ENCODE results near the gene CSF1R.
"Not testable (repeated sequence)": the region's sequence is repeated elsewhere in the genome, so short reads cannot be mapped to it uniquely, and the experiment has no call there.

CSF1R gene

DNA sequence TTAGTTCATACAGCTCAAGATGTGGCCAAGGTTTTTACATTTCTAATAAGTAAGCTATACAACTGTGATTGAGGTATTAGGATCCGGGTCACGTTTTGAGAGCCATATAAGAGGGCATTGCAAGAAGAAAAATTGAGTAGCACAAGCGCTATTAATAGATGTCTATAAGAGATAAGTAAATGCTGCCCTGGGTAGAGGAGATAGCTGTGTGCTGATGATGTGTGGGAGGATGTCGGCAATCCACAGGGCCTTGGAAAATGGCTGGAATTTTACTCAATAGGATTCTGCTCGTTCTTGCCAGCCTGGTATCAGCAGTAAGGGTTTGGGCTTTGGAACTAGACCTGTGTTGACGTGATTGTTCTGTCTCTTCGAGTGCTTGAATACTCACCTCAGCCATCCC, 41.6 kb downstream of the CSF1R start:
- H3K36me3 ChIP-seq (ENCODE audit: insufficient read depth, low read length) = peaks cover 89% of the 10 kb centered on the region

GRCh38 chr5:150044329-150044681, 42.0 kb downstream of the CSF1R start:
- H3K27me3 ChIP-seq (ENCODE audit: insufficient read depth, low read length) = no peaks in the 10 kb centered on the region
- H3K4me3 ChIP-seq (ENCODE audit: low read length) = no peak overlapping the region
- H3K36me3 ChIP-seq (ENCODE audit: insufficient read depth, low read length) = peaks cover 88% of the 10 kb centered on the region
- H3K4me1 ChIP-seq (ENCODE audit: insufficient read depth, low read length) = no peaks in the 10 kb centered on the region
- no peak overlapping the region for H2AFZ ChIP-seq (ENCODE audit: low read depth, low read length)
- no peaks in the 10 kb centered on the region for H3K9me3 ChIP-seq (ENCODE audit: low read length)

More for the DNA sequence above, 41.6 kb downstream of the CSF1R start:
- no peak overlapping the region for H2AFZ ChIP-seq (ENCODE audit: low read depth, low read length)
- no peaks in the 10 kb centered on the region for H3K4me1 ChIP-seq (ENCODE audit: insufficient read depth, low read length)
- H3K9me3 ChIP-seq (ENCODE audit: low read length) = no peaks in the 10 kb centered on the region
- H3K4me3 ChIP-seq (ENCODE audit: low read length) = no peak overlapping the region
- no peaks in the 10 kb centered on the region for H3K27me3 ChIP-seq (ENCODE audit: insufficient read depth, low read length)

- H3K9me3 ChIP-seq (ENCODE audit: low read length) = no peaks in the 10 kb centered on the region
- no peak overlapping the region for H2AFZ ChIP-seq (ENCODE audit: low read depth, low read length)
- no peaks in the 10 kb centered on the region for H3K4me1 ChIP-seq (ENCODE audit: insufficient read depth, low read length)
- H3K36me3 ChIP-seq (ENCODE audit: insufficient read depth, low read length) = peaks cover 87% of the 10 kb centered on the region
- no peak overlapping the region for H3K4me3 ChIP-seq (ENCODE audit: low read length)
- H3K27me3 ChIP-seq (ENCODE audit: insufficient read depth, low read length) = no peaks in the 10 kb centered on the region
Measured at GRCh38 chr5:150043657-150044328, 42.6 kb downstream of the CSF1R start.

DNA sequence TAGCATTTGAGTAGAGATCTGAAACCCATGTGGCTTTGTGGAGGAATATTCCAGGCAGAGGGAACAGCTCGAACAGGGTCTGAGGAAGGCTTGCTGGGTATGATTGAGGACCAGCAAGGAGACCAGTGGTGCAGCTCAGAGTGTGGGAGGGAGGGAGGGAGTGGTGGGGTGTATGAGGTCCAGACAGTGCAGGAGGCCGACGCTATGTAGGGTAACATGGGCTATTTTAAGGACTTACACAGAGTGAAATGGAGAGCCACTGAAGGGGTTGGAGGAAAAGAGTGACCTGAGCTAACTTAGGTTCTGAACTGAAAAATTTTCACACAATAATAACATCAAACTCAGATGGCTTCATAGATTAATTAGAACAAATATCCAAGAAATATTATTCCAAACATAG, 43.9 kb downstream of the CSF1R start:
- peaks cover 87% of the 10 kb centered on the region for H3K36me3 ChIP-seq (ENCODE audit: insufficient read depth, low read length)

DNA sequence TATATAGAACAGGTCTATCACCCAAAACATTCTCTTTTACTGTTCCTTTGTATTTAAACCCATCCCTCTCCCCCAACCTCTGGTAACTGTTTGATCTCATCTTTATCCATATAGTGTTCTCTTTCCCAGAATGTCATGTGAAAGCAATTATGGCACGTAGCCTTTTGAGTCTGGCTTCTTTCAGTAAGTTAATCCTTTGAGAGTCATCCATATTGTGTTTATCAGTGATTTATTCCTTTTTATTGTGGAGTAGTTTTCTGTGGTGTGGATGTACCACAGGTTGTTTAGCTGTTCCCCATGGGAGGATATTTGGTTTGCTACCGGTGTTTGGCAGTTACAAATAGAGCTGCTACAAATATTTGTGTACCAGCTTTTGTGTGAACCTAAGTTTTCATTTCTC, 47.8 kb downstream of the CSF1R start:
- Histone ChIP-seq H3K4me1 (ENCODE audit: insufficient read depth, low read length) (no peaks in the 10 kb centered on the region), H3K4me3 (ENCODE audit: low read length) (no peak overlapping the region), H3K9me3 (ENCODE audit: low read length) (no peaks in the 10 kb centered on the region), H3K27me3 (ENCODE audit: insufficient read depth, low read length) (no peaks in the 10 kb centered on the region), H3K36me3 (ENCODE audit: insufficient read depth, low read length) (peaks cover 95% of the 10 kb centered on the region), H2AFZ (ENCODE audit: low read depth, low read length) (no peak overlapping the region)

More for the DNA sequence above, 43.9 kb downstream of the CSF1R start:
- Histone ChIP-seq H3K27me3 (ENCODE audit: insufficient read depth, low read length) (no peaks in the 10 kb centered on the region), H3K9me3 (ENCODE audit: low read length) (no peaks in the 10 kb centered on the region), H3K4me1 (ENCODE audit: insufficient read depth, low read length) (no peaks in the 10 kb centered on the region), H2AFZ (ENCODE audit: low read depth, low read length) (no peak overlapping the region), H3K4me3 (ENCODE audit: low read length) (no peak overlapping the region)

DNA sequence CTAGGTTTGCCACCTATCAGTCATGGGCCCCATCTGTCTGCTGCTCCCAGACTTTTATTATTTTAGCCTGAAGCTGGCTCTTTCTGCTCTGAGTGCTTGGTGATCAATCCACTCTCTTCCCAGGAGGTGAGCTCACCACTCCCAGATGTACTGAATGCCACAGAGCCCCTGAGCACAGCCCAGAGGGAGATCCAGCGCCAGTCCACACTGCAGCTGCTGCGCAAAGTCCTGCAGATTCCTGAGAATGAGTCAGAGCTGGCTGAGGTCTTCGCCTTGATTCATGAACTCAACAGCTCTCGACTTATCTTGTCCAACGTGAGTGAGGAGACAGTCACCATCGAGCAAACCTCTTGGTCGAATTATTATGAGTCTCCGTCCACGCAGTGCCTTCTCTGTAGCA, 49.8 kb downstream of the CSF1R start:
- Histone ChIP-seq H3K4me3 (ENCODE audit: low read length) (no peak overlapping the region), H3K27me3 (ENCODE audit: insufficient read depth, low read length) (no peaks in the 10 kb centered on the region), H3K36me3 (ENCODE audit: insufficient read depth, low read length) (peaks cover 94% of the 10 kb centered on the region), H2AFZ (ENCODE audit: low read depth, low read length) (no peak overlapping the region), H3K9me3 (ENCODE audit: low read length) (no peaks in the 10 kb centered on the region), H3K4me1 (ENCODE audit: insufficient read depth, low read length) (no peaks in the 10 kb centered on the region)

DNA sequence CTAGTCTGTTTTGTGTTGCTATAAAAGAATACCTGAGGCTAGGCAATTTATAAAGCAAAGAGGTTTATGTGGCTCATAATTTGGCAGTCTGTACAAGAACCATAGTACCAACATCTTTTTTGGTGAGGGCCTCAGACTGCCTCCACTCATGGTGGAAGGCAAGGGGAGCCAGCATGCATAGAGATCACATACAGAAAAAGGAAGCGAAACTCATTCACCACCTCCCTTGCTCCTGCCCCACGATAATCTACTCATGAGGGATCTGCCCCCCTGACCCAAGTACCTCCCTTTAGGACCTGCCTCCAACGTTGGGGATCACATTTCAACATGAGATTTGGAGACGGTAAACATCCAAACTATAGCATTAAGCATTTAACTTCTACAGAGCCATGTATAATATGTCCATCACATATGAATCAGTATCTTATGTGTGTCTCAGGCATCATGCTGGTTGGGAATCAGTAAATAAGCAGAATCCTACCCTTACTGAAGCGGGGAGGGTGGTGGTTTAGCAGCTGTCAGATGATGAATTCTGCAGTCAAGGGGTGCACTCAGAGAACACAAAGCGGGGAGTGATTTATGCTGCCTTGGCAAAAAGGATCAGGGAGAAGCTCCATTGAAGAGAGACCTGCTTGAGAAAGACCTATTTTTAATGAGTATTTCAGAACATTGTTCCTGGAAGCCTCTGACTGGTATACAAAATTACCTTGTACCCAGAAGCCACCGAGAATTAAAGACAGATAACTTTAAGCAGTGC, 51.0 kb downstream of the CSF1R start:
- H2AFZ ChIP-seq (ENCODE audit: low read depth, low read length) = no peak overlapping the region
- H3K9me3 ChIP-seq (ENCODE audit: low read length) = no peaks in the 10 kb centered on the region
- H3K4me1 ChIP-seq (ENCODE audit: insufficient read depth, low read length) = no peaks in the 10 kb centered on the region
- H3K27me3 ChIP-seq (ENCODE audit: insufficient read depth, low read length) = no peaks in the 10 kb centered on the region
- H3K36me3 ChIP-seq (ENCODE audit: insufficient read depth, low read length) = peaks cover 94% of the 10 kb centered on the region
- H3K4me3 ChIP-seq (ENCODE audit: low read length) = no peak overlapping the region

GRCh38 chr5:150034662-150035061, 51.7 kb downstream of the CSF1R start:
- H3K27me3 ChIP-seq (ENCODE audit: insufficient read depth, low read length) = no peaks in the 10 kb centered on the region
- no peak overlapping the region for H2AFZ ChIP-seq (ENCODE audit: low read depth, low read length)
- H3K4me1 ChIP-seq (ENCODE audit: insufficient read depth, low read length) = no peaks in the 10 kb centered on the region
- no peaks in the 10 kb centered on the region for H3K9me3 ChIP-seq (ENCODE audit: low read length)
- H3K4me3 ChIP-seq (ENCODE audit: low read length) = no peak overlapping the region
- peaks cover 95% of the 10 kb centered on the region for H3K36me3 ChIP-seq (ENCODE audit: insufficient read depth, low read length)

DNA sequence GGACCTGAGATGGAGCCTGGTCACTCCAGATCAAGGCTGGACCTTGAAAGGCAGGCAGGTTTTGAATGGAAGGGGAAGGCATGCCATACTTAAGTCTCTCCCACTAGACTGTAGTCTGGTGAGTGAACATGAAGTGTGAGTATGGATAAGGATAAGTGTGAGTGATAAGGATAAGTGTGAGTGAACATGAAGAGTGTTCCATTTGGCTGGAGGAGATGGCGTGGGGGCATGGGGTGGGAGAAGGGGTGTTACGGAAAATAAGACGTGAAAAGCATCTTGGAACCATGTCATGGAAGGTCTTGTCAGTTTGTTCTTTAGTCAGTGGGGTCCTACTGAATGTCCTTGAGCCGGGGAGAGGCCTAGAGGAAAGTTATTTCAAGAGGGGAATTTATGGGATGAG, 53.0 kb downstream of the CSF1R start:
- Histone ChIP-seq H3K36me3 (ENCODE audit: insufficient read depth, low read length) (peaks cover 86% of the 10 kb centered on the region), H3K27me3 (ENCODE audit: insufficient read depth, low read length) (no peaks in the 10 kb centered on the region), H2AFZ (ENCODE audit: low read depth, low read length) (no peak overlapping the region), H3K4me3 (ENCODE audit: low read length) (no peak overlapping the region), H3K4me1 (ENCODE audit: insufficient read depth, low read length) (no peaks in the 10 kb centered on the region), H3K9me3 (ENCODE audit: low read length) (no peaks in the 10 kb centered on the region)

DNA sequence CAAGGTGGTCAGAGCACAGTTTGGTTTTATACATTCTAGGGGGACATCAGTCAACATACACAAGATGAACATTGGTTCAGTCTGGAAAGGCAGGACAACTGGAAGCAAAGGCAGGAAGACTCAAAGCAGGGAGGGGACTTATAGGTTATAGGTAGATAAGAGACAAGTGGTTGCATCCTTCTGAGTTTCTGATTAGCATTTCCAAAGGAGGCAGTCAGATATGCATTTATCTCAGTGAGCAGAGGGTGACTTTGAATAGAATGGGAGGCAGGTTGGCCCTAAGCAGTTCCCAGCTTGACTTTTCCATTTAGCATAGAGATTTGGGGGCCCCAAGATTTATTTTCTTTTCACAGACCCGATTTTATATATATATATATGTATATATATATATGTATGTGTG, 58.3 kb downstream of the CSF1R start:
- not testable (repeated sequence) for H3K4me3 ChIP-seq (ENCODE audit: low read length); H3K9me3 ChIP-seq (ENCODE audit: low read length); H2AFZ ChIP-seq (ENCODE audit: low read depth, low read length); H3K27me3 ChIP-seq (ENCODE audit: insufficient read depth, low read length); H3K4me1 ChIP-seq (ENCODE audit: insufficient read depth, low read length)
- peaks cover 75% of the 10 kb centered on the region for H3K36me3 ChIP-seq (ENCODE audit: insufficient read depth, low read length)

- H3K36me3 ChIP-seq (ENCODE audit: insufficient read depth, low read length) = peaks cover 69% of the 10 kb centered on the region
- H3K4me1 ChIP-seq (ENCODE audit: insufficient read depth, low read length) = no peaks in the 10 kb centered on the region
- H3K27me3 ChIP-seq (ENCODE audit: insufficient read depth, low read length) = no peaks in the 10 kb centered on the region
- H2AFZ ChIP-seq (ENCODE audit: low read depth, low read length) = no peak overlapping the region
- no peak overlapping the region for H3K4me3 ChIP-seq (ENCODE audit: low read length)
- no peaks in the 10 kb centered on the region for H3K9me3 ChIP-seq (ENCODE audit: low read length)
Measured at GRCh38 chr5:150026682-150027172, 59.6 kb downstream of the CSF1R start.

DNA sequence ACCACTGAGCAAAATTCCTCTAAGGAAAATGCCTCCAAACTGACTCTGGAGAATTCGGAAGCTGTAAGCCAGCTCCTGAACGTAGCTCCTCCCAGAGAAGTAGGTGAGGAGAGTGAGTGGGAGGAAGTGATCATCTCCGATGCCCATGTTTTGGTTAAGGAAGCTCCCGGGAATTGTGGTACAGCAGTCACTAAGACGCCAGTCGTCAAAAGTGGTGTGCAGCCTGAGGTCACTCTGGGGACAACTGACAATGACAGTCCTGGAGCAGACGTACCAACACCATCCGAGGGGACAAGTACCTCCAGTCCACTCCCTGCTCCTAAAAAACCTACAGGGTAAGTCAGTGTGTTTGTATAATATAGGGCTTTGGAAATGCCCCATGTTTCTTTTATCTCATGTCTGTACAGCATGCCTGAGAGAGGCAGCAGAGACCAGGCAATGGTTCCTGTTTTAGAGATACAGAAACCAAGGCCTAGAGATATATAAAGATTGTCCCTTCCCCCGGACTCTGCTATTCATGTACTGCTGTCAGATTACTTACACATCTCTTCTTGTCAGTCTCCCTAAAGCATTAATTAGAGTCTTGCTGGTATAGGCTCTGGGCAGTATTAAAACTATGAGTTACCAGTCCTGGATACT, 61.9 kb downstream of the CSF1R start:
- H3K4me3 ChIP-seq (ENCODE audit: low read length) = no peak overlapping the region
- H3K36me3 ChIP-seq (ENCODE audit: insufficient read depth, low read length) = peaks cover 70% of the 10 kb centered on the region
- H3K9me3 ChIP-seq (ENCODE audit: low read length) = no peaks in the 10 kb centered on the region
- no peaks in the 10 kb centered on the region for H3K27me3 ChIP-seq (ENCODE audit: insufficient read depth, low read length)
- H3K4me1 ChIP-seq (ENCODE audit: insufficient read depth, low read length) = no peaks in the 10 kb centered on the region
- H2AFZ ChIP-seq (ENCODE audit: low read depth, low read length) = no peak overlapping the region

DNA sequence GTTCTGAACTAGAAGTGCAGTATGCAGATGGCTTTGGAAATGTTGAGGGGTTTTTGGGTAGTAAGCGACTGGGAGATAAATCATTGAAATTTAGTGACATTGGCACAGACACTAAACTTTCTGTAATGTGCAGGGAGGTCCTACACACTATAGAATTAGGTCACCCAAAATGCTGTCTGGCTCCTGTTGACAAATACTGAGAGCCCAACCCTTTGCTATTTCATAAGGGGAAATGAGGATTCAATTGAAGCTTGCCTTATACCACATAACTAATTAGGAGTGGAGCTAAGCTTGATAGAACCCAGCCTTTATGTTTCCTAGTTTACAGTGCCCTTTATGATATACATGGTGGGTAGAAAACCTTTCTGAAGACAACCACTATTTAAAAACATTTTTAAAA, 63.2 kb downstream of the CSF1R start:
- Histone ChIP-seq H3K4me1 (ENCODE audit: insufficient read depth, low read length) (no peaks in the 10 kb centered on the region), H3K4me3 (ENCODE audit: low read length) (no peak overlapping the region), H3K36me3 (ENCODE audit: insufficient read depth, low read length) (peaks cover 77% of the 10 kb centered on the region), H2AFZ (ENCODE audit: low read depth, low read length) (no peak overlapping the region), H3K27me3 (ENCODE audit: insufficient read depth, low read length) (no peaks in the 10 kb centered on the region), H3K9me3 (ENCODE audit: low read length) (no peaks in the 10 kb centered on the region)

All from neuron (in vitro differentiated cells).